GM19455 (cell line): ENCODE results near the gene GALNT9.

Source experiments
- ATAC-seq: cut with Tn5 transposase; IDR thresholded peaks from one replicate; pipeline ENCODE4 v1.9.1; 2021; ENCODE audit not compliant: unreplicated experiment

Gene GALNT9

GRCh38 chr12:132218527-132218875 is 110.9 kb downstream of the GALNT9 start:
- ATAC-seq: no peak

DNA sequence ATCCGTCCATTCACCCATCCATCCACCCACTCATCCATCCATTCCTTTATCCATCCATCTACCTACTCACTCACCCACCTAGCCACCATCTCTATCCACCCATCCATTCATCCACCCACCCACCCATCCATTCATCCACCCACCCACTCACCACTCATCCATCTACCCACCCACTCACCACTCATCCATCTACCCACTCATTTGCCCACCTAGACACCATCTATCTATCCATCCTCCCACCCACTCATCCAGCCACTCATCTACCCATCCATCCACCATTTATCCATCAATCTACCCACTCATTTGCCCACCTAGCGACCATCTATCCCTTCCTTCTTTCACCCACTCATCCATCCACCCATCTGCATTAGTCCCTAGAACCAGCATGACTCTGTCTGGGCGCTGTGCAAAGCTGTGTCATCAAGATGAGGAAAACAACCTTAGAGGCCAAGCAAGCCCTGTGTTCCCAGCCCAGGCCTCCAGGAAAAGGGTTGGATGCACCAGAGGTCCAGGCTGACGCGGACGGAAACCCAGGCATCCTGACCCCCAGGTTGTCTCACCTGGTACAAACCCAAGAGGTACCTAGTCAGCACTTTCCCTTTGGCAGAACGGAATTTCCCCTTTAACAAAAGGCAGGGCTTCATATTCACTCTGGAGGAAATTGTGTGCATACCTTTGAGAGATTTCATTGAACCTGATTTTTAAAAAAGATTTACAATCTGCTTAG is 111.4 kb downstream of the GALNT9 start:
- no peak for ATAC-seq

- no peak for ATAC-seq
These were observed 112.0 kb downstream of the GALNT9 start for GRCh38 chr12:132217371-132217770.

GRCh38 chr12:132216354-132216987 is 112.9 kb downstream of the GALNT9 start:
- no peak for ATAC-seq

DNA sequence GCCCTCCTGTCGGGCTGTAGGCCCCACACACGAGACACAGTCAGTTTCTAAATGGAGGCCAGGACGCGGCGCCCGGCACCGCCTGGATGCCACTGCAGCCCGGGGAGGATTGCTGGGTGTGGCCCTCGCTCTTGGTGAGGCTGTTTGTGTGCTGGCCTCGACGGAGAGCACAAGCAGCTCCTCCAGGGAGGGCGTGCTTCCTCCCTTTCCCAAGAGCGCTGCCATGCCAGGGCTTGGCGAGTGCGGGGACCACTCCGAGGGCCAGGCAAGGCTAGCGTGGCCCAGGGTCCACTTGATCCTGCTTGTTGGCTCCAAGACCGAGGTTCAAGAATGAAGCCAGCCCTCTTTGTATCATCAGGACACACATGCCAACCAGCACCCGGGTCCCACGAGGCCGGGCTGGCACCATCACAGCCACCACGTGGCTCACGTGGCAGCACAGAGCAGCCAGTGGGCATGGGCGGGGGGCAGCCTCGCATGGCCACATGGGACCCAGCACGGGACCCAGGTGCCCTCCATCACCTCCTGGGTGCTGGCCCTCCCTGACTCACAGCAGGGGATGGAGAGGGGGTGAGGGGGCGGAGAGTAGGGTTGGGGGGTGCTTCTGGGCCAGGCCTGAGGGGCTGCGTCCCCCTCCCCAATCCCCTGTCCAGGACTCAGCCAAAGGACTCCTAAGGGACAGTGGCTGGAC is 113.9 kb downstream of the GALNT9 start:
- no peak for ATAC-seq

DNA sequence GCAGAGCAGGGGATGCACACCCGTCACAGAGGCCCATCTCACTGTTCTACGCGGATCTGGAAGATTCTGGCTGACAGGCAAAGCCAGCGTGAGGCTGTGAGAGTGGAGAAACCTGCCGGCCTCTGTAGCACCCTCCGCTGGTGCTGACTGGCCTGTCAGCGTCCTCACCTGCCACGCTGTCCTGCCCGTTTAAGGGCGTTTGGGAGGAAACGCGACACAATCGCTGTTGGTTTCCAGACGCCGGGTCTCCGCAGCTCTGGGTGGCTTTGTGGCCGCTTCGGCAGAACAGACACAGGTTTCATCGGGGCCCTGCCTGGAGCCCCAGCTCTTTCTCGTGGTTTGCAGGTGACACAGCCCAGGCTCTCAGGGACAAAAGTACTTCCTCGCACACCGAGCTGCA is 114.5 kb downstream of the GALNT9 start:
- ATAC-seq: no peak

GRCh38 chr12:132214161-132214476 is 115.3 kb downstream of the GALNT9 start:
- no peak for ATAC-seq

DNA sequence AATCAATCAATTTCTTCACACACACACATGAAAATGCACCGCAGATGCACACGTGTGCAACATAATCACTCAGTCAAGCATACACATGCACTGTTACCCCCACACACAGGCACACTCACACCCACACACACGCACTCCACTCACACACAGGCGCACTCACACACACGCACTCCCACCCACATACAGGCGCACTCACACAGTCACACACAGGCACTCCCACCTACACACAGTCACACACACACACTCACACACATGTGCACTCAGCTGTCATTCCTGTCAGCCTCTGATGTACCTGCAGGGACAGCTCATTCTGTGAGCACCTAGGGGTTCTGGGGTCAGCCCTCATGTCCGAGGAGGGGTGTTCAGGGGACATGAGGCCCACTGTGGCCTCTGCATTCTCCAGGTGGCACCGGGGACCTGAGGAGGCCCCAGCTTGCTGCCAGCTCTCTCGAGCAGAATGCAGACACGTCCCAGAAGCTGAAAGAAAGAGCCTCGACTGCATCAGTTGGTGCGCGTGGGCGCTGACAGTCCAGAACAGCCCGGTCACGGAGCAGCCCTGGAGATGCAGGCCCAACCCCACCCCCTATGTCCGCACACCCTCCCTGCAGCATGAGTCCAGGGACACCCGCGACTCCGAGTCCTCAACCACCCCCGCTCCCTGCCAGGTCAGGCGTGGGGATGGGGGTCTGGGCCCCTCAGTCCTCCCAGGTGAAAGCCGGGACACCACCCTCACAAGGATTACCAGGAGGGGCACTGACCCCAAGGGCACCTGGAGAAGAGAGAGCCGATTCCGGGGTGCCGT is 115.8 kb downstream of the GALNT9 start:
- ATAC-seq: no peak

- ATAC-seq: no peak
These were observed 117.6 kb downstream of the GALNT9 start for GRCh38 chr12:132211816-132212215.

DNA sequence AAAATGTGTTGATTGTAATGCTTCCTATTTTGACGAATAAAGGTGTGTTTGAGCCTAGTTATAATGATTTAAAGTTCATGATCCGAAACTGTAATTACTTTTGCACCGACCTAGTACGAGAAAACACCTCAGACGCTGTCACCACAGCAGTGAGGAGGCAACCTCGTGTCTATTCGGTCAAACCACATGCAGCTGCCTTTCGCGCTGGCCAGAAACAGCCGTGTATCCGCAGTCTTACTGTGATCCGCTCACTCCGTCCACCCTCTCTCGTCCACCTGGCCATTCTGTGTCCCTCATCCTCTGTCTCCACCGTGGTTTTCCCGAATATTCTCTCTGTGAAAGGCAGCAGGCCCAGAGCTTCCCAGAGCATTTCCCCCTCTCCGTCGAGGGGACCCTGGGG is 118.1 kb downstream of the GALNT9 start:
- no peak for ATAC-seq

- ATAC-seq: no peak
These were observed 119.0 kb downstream of the GALNT9 start for GRCh38 chr12:132210223-132211055.

GRCh38 chr12:132209619-132210222 is 119.7 kb downstream of the GALNT9 start:
- no peak for ATAC-seq

DNA sequence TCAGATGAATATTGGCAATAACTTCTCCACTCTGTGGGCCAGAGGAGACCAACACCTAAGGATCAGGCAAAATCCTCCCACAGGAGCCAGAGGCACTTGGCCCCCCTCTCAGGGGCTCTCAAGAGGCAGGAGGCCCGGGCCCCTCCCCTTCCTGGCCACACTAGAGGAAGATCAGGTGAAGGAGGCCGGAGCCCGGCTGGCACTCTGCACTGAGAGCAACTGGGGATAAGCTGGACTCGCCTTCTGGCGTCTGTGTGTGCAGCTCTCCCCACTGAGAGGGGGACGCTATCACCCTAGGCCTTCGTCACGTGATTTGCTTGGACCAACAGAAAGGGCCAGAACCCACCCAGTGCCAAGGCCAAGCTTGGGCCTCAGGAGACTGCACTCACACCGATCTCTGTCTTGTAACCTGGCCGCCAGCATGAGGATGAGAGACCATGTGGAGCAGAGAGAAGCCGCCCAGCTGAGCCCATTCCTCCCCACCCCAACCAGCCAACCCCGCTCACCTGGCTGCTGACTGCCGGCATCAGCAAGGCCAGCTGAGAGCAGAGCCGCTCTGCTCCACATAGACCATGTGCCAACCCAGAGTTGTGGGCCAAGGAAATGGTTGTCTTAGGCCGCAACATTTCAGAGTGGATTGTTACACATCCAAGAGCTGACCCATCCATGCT is 121.1 kb downstream of the GALNT9 start:
- ATAC-seq: no peak

DNA sequence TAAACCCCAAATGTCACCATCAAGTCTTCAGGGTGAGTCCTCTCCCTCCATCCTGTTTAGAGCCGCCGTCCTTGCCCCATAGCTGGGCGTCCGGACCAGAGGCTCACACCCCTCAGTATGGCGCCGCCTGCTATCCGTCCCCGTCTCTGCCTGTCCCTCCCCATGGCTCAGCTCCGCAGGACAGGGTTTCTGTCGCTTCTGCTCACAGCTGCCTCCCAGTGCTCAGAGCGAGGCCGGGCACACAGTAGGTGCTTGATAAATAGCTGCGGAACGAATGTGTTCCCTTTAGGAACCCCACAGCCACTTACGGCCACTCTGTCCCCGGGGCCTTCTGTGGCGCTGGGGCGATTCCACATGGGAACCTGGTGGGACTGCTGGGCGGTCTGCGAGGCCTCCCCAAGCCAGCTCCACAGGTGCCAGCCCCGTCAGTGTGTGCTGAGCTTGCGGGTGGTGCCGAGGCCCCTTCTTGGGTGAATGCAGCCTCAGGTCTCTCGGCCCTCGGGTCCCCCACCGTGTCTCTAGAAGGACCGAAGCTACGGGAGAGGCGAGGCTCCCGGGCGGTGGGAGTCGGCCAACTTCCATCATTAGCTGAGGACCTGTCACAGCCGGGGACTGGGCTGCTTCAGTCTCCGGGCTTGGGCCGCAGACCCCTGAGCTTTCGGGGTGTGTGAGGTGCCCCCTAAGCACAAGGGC is 122.2 kb downstream of the GALNT9 start:
- no peak for ATAC-seq

GRCh38 chr12:132206046-132206434 is 123.3 kb downstream of the GALNT9 start:
- ATAC-seq: no peak

DNA sequence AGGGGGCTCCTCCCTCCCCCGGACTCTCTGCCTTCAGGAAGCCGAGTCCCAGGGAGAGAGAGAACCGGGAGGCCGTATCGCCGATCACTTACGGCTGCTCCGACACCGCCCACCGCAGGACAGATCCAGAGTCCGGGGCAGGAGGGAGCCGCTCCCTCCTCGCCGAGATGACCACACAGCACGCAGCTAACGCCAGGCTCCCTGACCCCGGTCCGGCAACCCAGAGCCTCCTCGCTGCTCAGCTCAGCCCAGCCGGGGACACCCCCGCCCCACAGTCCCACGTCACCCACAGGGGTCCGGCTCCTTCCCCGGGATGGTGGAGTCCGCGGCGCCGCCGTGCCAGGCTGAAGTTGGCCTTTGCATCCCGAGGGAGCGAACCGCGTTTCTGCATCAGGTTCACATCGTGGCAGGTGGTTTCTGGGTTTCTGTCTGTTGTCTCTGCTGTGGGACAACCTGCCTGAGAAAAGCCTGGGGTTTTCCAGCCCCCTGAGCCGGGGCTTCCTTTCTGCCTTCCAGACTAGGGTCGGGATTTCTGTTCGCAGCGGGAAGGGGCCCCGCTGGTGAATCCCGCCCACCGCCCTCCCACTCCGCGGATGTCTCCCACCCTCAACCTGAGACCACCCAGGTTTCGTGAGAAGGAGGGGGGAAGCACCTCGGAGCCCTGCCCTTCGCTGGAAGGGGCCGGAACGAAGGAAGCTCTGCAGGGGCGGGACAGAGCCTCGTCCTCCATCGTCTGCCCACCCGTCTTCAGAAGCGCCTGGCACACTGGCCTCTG is 123.9 kb downstream of the GALNT9 start:
- no peak for ATAC-seq

DNA sequence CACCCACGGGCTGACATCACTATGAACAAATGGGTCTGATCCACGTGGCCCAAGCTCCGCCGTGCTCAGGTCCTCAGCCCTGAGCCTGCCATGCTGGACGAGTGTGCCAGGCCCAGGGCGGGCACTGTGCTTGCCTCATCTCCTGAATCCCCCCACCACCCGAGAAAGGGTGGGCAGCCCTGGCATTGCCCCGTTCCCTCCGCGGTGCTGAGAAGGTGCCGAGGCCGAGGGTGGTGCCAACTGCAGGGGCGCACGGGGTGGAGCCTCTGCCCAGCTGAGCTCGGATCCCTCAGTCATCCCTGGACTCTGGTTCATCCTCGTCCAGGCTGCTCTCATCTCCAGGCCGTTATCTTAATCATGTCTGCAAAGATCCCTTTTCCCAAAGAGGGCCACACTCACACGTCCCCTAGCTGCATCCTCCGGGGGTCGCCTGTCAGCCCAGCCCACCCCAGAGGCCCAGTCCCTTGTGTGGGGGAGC is 124.6 kb downstream of the GALNT9 start:
- ATAC-seq: no peak

- ATAC-seq: no peak
These were observed 125.2 kb downstream of the GALNT9 start for GRCh38 chr12:132204063-132204792.
